ENCODE data around the gene SHROOM3. TPM values are rescaled to one million over a fixed set of nuclear protein-coding genes. Genes with fewer than 3 reads are reported as not detected.
A peak's percentile ranks its signal among the peaks of the same experiment; 100 is the strongest.

SHROOM3 gene
- total RNA-seq, 1 donor from 2014 or later, result 0.51 TPM

GRCh38 chr4:76564123-76564915 is 129.3 kb downstream of the SHROOM3 start:
- no peak for DNase-seq (ENCODE audit: low spot score)

GRCh38 chr4:76568262-76568661 is 133.2 kb downstream of the SHROOM3 start:
- DNase-seq (ENCODE audit: low spot score), result no peak

GRCh38 chr4:76569225-76569624 is 134.2 kb downstream of the SHROOM3 start:
- DNase-seq (ENCODE audit: low spot score), result no peak

GRCh38 chr4:76569706-76570105 is 134.7 kb downstream of the SHROOM3 start:
- no peak for DNase-seq (ENCODE audit: low spot score)

- no peak for DNase-seq (ENCODE audit: low spot score)
These were observed 135.3 kb downstream of the SHROOM3 start for GRCh38 chr4:76570141-76570973.

GRCh38 chr4:76571274-76571673 is 136.2 kb downstream of the SHROOM3 start:
- no peak for DNase-seq (ENCODE audit: low spot score)

- no peak for DNase-seq (ENCODE audit: low spot score)
These were observed 137.2 kb downstream of the SHROOM3 start for GRCh38 chr4:76572224-76572623.

GRCh38 chr4:76576824-76577223 is 141.8 kb downstream of the SHROOM3 start:
- no peak for DNase-seq (ENCODE audit: low spot score)

- no peak for DNase-seq (ENCODE audit: low spot score)
These were observed 143.1 kb downstream of the SHROOM3 start for GRCh38 chr4:76578002-76578560.

- DNase-seq (ENCODE audit: low spot score), result no peak
These were observed 144.8 kb downstream of the SHROOM3 start for GRCh38 chr4:76579596-76580375.

GRCh38 chr4:76581077-76581962 is 146.3 kb downstream of the SHROOM3 start:
- no peak for DNase-seq (ENCODE audit: low spot score)

- no peak for DNase-seq (ENCODE audit: low spot score)
These were observed 147.2 kb downstream of the SHROOM3 start for GRCh38 chr4:76582074-76582816.

- DNase-seq (ENCODE audit: low spot score), result no peak
These were observed 147.7 kb downstream of the SHROOM3 start for GRCh38 chr4:76582817-76583087.

- DNase-seq (ENCODE audit: low spot score), result no peak
These were observed 149.5 kb downstream of the SHROOM3 start for GRCh38 chr4:76584241-76585152.

GRCh38 chr4:76585272-76585671 is 150.2 kb downstream of the SHROOM3 start:
- no peak for DNase-seq (ENCODE audit: low spot score)

GRCh38 chr4:76585897-76586360 is 150.9 kb downstream of the SHROOM3 start:
- DNase-seq (ENCODE audit: low spot score), result peak; percentile 92

- no peak for DNase-seq (ENCODE audit: low spot score)
These were observed 153.2 kb downstream of the SHROOM3 start for GRCh38 chr4:76588274-76588673.

GRCh38 chr4:76589402-76589801 is 154.4 kb downstream of the SHROOM3 start:
- DNase-seq (ENCODE audit: low spot score), result no peak
